Neural crest cell (in vitro differentiated cells): ENCODE measurements around the gene SIPA1. TPM values are rescaled to one million over a fixed set of nuclear protein-coding genes. Genes with fewer than 3 reads are reported as not detected.

Experiments used
- DNase-seq: peaks from one replicate; pipeline ENCODE4 v3.0.0; 2021; ENCODE audit warnings: low read depth, mixed read lengths, low spot score
- H3K27ac Mint-ChIP-seq: one replicate; pipeline ENCODE4 v1.8.0; 2021; ENCODE audit warnings: mild to moderate bottlenecking, mixed read lengths; ENCODE audit not compliant: unreplicated experiment
- H3K27me3 Mint-ChIP-seq: 2 replicates; pipeline ENCODE4 v1.8.0; 2021; ENCODE audit warnings: low read depth, mild to moderate bottlenecking, mixed read lengths
- H3K36me3 Mint-ChIP-seq: 2 replicates; pipeline ENCODE4 v1.8.0; 2021; ENCODE audit warnings: low read depth, mild to moderate bottlenecking, mixed read lengths
- H3K4me1 Mint-ChIP-seq: 2 replicates; pipeline ENCODE4 v1.8.0; 2021; ENCODE audit warnings: mixed read lengths
- H3K4me3 Mint-ChIP-seq: one replicate; pipeline ENCODE4 v1.8.0; 2021; ENCODE audit warnings: mild to moderate bottlenecking, mixed read lengths
- H3K9me3 Mint-ChIP-seq: 2 replicates; pipeline ENCODE4 v1.8.0; 2021; ENCODE audit warnings: mixed read lengths
- CTCF ChIP-seq: fragments of 200-600 bp; sonication (generic); conservative IDR thresholded peaks from 2 replicates; pipeline ENCODE4 v1.5.0; 2021; ENCODE audit warnings: antibody characterized with exemption, mild to moderate bottlenecking
- total RNA-seq: library from RNA; stranded (reverse); gene quantifications from 2 replicates; pipeline ENCODE4 v1.2.1, GENCODE V29; 2021

Gene SIPA1
- total RNA-seq, 1 donor from 2014 or later = 17.5 TPM

- no peak for DNase-seq
- Mint-ChIP-seq H3K4me3 (no peak overlapping the region), H3K27me3 (no peaks in the 10 kb centered on the region), H3K36me3 (peaks cover 8% of the 10 kb centered on the region), H3K9me3 (no peaks in the 10 kb centered on the region), H3K27ac (no peak overlapping the region), H3K4me1 (peaks cover 18% of the 10 kb centered on the region)
- TF ChIP-seq CTCF = no peak
These were observed 33.6 kb upstream of the SIPA1 start for GRCh38 chr11:65604258-65604657.

GRCh38 chr11:65606876-65607613 lies 30.9 kb upstream of the SIPA1 start:
- Mint-ChIP-seq H3K4me1 (peaks cover 42% of the 10 kb centered on the region), H3K9me3 (no peaks in the 10 kb centered on the region), H3K27me3 (no peaks in the 10 kb centered on the region), H3K27ac (peak overlapping the region; percentile 27), H3K36me3 (peaks cover 4% of the 10 kb centered on the region), H3K4me3 (peak overlapping the region; percentile 81)
- TF ChIP-seq CTCF = no peak
- DNase-seq = peak; percentile 78

- Mint-ChIP-seq H3K9me3 (no peaks in the 10 kb centered on the region), H3K4me3 (peak overlapping the region; percentile 70), H3K36me3 (peaks cover 4% of the 10 kb centered on the region)
These were observed 30.1 kb upstream of the SIPA1 start for GRCh38 chr11:65607614-65608426.

DNA sequence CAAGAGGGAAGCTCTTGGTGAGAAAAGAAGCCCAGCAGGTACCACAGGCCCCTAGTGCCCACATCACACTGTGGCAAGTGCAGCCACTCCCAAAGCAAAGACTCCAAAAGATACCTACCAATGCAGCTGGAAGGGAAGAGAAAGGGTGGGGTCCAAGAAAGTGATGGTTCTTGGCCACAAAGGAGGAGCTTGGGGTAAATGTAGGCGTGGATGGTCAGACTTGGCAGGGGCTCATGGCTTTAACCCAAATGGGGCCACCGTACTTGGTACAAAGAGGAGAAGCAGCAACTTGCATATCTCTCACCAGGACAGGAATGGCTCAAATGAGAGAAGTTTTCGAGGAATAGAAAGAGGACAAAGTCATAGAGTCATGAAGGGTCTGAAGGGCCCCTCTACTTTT lies 28.7 kb upstream of the SIPA1 start:
- H3K27me3 Mint-ChIP-seq = no peaks in the 10 kb centered on the region
- TF ChIP-seq CTCF = no peak
- H3K27ac Mint-ChIP-seq = no peak overlapping the region
- H3K9me3 Mint-ChIP-seq = no peaks in the 10 kb centered on the region
- H3K4me1 Mint-ChIP-seq = peaks cover 48% of the 10 kb centered on the region
- H3K36me3 Mint-ChIP-seq = no peaks in the 10 kb centered on the region
- H3K4me3 Mint-ChIP-seq = peak overlapping the region; percentile 70
- no peak for DNase-seq

More at GRCh38 chr11:65607614-65608426, 30.1 kb upstream of the SIPA1 start:
- H3K27me3 Mint-ChIP-seq = no peaks in the 10 kb centered on the region
- peaks cover 48% of the 10 kb centered on the region for H3K4me1 Mint-ChIP-seq
- no peak for DNase-seq
- no peak overlapping the region for H3K27ac Mint-ChIP-seq
- no peak for TF ChIP-seq CTCF

GRCh38 chr11:65609665-65610064 lies 28.2 kb upstream of the SIPA1 start:
- Mint-ChIP-seq H3K36me3 (no peaks in the 10 kb centered on the region), H3K27me3 (no peaks in the 10 kb centered on the region), H3K27ac (no peak overlapping the region), H3K4me1 (peaks cover 48% of the 10 kb centered on the region), H3K4me3 (peak overlapping the region; percentile 70), H3K9me3 (no peaks in the 10 kb centered on the region)
- DNase-seq = no peak
- no peak for TF ChIP-seq CTCF
